Measurements from ENCODE around the gene RIC1. TPM values are rescaled to one million over a fixed set of nuclear protein-coding genes. Genes with fewer than 3 reads are reported as not detected.

RIC1 gene
- total and polyA plus RNA-seq, 11 donors, result 2.4 to 14.4 (median 8.7) TPM

- Histone ChIP-seq H3K9me3 (no peaks in the 10 kb centered on the region), H3K27me3 (no peaks in the 10 kb centered on the region), H3K36me3 (peaks cover 0 to 88% (median 67%) of the 10 kb centered on the region in 9 donors), H3K4me3 (no peak overlapping the region), H3K4me1 (no peaks in the 10 kb centered on the region), H3K27ac (no peak overlapping the region)
- no peak for TF ChIP-seq CTCF (IDR thresholded peaks at IDR 0.05)
- ATAC-seq (no peak), DNase-seq (no peak)
- intact Hi-C loops (cut with DNase I), result loop anchor here in 3 of 10 donors (10.0 kb wide), 1 partner anchor 108 kb away; no protein-coding TSS in a partner anchor
- WGBS, 4 donors, result 93 to 95% (median 94%) methylated on average over 3 of the region's 3 CpGs
Measured at GRCh38 chr9:5743109-5743508, 114.2 kb downstream of the RIC1 start.

GRCh38 chr9:5748438-5748837 is 119.5 kb downstream of the RIC1 start:
- intact Hi-C loops (cut with DNase I), result loop anchor here in 3 of 10 donors (10.0 kb wide), 1 partner anchor 114 kb away; no protein-coding TSS in a partner anchor
- H3K36me3 ChIP-seq, result peaks cover 0 to 99% (median 87%) of the 10 kb centered on the region in 9 donors
- 97 to 100% (median 99%) methylated on average over 1 of the region's 1 CpG for WGBS, 4 donors

GRCh38 chr9:5749306-5749705 is 120.4 kb downstream of the RIC1 start:
- H3K4me1 ChIP-seq, result no peaks in the 10 kb centered on the region
- DNase-seq (no peak), ATAC-seq (no peak)
- no peaks in the 10 kb centered on the region for H3K27me3 ChIP-seq
- H3K9me3 ChIP-seq, result no peaks in the 10 kb centered on the region
- 95 to 96% (median 95%) methylated on average over 4 of the region's 4 CpGs for WGBS, 4 donors
- no peak for TF ChIP-seq POLR2A (IDR thresholded peaks at IDR 0.05)
- no peak for TF ChIP-seq CTCF (IDR thresholded peaks at IDR 0.05)
- intact Hi-C loops (cut with DNase I), result loop anchor here in 3 of 10 donors (10.0 kb wide), 1 partner anchor 115 kb away; no protein-coding TSS in a partner anchor
- no peak overlapping the region for H3K27ac ChIP-seq
- H3K4me3 ChIP-seq, result no peak overlapping the region
- peaks cover 0 to 97% (median 84%) of the 10 kb centered on the region in 9 donors for H3K36me3 ChIP-seq

More at GRCh38 chr9:5748438-5748837, 119.5 kb downstream of the RIC1 start:
- DNase-seq (no peak), ATAC-seq (no peak)
- no peak overlapping the region for H3K27ac ChIP-seq
- no peak overlapping the region for H3K4me3 ChIP-seq
- TF ChIP-seq POLR2A (IDR thresholded peaks at IDR 0.05) (no peak), CTCF (IDR thresholded peaks at IDR 0.05) (no peak)
- no peaks in the 10 kb centered on the region for H3K27me3 ChIP-seq
- no peaks in the 10 kb centered on the region for H3K4me1 ChIP-seq
- H3K9me3 ChIP-seq, result no peaks in the 10 kb centered on the region

- WGBS, 4 donors, result 96 to 100% (median 99%) methylated on average over 1 of the region's 1 CpG
- Histone ChIP-seq H3K27ac (no peak overlapping the region), H3K4me1 (no peaks in the 10 kb centered on the region), H3K36me3 (peaks cover 0 to 95% (median 79%) of the 10 kb centered on the region in 9 donors), H3K4me3 (no peak overlapping the region), H3K27me3 (no peaks in the 10 kb centered on the region), H3K9me3 (no peaks in the 10 kb centered on the region)
- DNase-seq, result no peak
- TF ChIP-seq POLR2A (IDR thresholded peaks at IDR 0.05) (no peak), CTCF (IDR thresholded peaks at IDR 0.05) (no peak)
- ATAC-seq, result no peak
- intact Hi-C loops (cut with DNase I), result no loop called here
Measured at GRCh38 chr9:5750569-5750968, 121.7 kb downstream of the RIC1 start.

Data from heart left ventricle (tissue), 16 donors.